ENCODE results near the gene ALKBH2.

DNA sequence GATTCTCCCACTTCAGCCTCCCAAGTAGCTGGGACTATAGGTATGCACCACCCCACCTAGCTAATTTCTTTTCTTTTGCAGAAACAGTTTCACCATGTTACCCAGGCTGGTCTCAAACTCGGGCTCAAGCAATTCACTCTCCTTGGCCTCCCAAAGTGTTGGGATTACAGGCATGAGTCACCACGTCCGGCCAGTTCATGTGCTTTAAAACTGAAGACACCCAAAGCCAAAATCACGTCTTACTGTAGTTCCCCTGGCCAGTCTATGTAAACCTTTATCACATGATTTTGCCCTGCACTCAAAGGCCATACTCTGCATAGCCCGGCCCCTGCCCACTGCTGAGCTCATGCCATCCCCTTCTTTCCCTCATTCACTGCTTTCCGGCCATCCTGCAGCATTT is 4.5 kb downstream of the ALKBH2 start:
- TF ChIP-seq, protein P1, sequence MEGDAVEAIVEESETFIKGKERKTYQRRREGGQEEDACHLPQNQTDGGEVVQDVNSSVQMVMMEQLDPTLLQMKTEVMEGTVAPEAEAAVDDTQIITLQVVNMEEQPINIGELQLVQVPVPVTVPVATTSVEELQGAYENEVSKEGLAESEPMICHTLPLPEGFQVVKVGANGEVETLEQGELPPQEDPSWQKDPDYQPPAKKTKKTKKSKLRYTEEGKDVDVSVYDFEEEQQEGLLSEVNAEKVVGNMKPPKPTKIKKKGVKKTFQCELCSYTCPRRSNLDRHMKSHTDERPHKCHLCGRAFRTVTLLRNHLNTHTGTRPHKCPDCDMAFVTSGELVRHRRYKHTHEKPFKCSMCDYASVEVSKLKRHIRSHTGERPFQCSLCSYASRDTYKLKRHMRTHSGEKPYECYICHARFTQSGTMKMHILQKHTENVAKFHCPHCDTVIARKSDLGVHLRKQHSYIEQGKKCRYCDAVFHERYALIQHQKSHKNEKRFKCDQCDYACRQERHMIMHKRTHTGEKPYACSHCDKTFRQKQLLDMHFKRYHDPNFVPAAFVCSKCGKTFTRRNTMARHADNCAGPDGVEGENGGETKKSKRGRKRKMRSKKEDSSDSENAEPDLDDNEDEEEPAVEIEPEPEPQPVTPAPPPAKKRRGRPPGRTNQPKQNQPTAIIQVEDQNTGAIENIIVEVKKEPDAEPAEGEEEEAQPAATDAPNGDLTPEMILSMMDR (IDR thresholded peaks at IDR 0.05) = no peak
- no peak for TF ChIP-seq POLR2A (IDR thresholded peaks at IDR 0.05)
